IPS-NIHi7 (cell line): ENCODE measurements around the gene UST.
"Not testable (repeated sequence)": the region's sequence is repeated elsewhere in the genome, so short reads cannot be mapped to it uniquely, and the experiment has no call there.

Source experiments
- DNase-seq: peaks from one replicate; pipeline ENCODE4 v3.0.0; 2012; ENCODE audit warnings: mixed read lengths; ENCODE audit errors: extremely low spot score

The UST gene

DNA sequence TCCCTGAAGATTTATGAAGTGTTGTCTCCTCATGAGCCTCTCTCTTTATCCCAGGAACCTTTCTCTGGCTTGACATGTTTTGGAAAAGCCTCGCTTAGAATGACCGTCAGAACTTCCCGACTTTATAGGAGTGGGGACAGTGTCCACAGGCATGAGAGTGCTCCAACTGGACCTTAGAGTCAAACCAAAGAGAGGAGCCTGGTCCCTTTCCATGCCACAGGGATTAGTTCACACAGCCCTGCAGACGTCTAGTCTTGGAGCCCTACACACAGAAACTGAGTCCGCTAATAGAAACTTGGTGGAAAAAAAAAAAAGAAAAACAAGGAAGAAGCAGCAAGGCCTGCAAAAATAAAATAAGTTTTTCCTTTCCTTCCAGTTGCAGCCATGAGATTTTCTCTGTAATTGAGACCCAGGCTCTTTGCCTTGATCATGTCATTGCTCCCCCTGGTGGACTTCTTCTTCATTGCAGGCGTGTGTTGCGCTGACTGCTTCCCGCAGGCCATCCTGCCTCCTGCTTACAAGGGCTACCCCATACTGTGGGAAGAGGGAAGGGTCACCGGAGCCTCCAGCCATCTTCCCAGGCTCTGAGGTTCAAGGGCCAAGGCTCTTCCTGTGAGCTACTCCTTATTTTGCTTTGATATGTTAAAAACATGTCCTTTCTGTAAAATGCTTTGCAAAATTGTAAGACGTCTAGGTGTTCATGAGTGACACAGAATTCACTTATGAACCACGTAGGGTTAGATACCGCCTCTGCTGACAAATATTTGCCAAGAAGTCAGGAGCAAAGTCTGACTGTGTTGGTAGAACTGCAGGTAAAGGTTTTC, 201.0 kb downstream of the UST start:
- DNase-seq, result peak; percentile 86

- no peak for DNase-seq
Measured at GRCh38 chr6:148951662-148952061, 204.8 kb downstream of the UST start.

- DNase-seq, result no peak
Measured at GRCh38 chr6:148952147-148953035, 205.6 kb downstream of the UST start.

DNA sequence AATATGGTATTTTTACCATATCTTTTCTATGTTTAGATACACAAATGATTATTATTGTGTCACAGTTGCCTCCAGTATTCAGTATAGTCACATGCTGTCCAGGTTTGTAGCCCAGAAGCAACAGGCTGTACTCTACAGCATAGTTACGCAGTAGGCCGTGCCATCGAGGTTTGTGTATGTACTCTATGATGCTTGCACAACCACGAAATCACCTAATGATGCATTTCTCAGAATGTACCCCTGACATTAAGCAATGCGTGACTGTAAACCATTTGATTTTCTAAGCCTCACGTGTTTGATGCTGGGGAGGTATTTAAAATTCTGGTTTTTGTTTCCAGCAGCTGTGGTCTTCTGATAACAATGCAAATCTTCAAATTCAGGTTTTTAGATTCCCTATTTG, 207.6 kb downstream of the UST start:
- no peak for DNase-seq

- no peak for DNase-seq
Measured at GRCh38 chr6:148954934-148955333, 208.1 kb downstream of the UST start.

DNA sequence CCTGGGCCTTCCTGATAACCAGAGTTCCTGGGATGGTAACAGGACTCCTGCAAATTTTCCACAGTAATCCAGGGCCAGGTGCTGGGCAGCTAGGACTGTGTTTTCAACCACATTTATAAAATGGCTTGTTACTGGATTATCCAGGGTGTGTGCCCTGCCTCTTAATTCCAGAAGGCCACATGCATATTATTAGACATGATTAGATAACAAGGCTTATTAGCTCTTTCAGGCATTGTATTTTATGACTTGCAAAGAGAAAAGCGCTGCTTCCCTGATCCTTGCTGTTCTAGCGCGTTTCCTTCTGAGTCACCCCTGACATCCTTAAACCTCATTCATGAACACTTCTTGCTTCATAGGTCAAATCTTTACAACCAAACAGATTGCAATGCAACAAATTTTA, 208.6 kb downstream of the UST start:
- no peak for DNase-seq

DNA sequence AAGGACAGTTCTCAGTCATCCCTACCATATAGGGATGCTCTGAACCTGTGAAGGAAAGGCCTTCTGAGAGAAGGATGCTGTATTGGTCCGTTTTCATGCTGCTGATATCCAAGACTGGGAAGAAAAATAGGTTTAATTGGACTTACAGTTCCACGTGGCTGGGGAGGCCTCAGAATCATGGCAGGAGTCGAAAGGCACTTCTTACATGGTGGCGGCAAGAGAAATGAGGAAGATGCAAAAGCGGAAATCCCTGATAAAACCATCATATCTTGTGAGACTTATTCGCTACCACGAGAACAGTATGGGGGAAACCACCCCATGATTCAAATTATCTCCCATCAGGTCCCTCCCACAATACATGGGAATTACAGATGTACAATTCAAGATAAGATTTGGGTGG, 209.3 kb downstream of the UST start:
- not testable (repeated sequence) for DNase-seq

- no peak for DNase-seq
Measured at GRCh38 chr6:148957752-148958151, 210.9 kb downstream of the UST start.

DNA sequence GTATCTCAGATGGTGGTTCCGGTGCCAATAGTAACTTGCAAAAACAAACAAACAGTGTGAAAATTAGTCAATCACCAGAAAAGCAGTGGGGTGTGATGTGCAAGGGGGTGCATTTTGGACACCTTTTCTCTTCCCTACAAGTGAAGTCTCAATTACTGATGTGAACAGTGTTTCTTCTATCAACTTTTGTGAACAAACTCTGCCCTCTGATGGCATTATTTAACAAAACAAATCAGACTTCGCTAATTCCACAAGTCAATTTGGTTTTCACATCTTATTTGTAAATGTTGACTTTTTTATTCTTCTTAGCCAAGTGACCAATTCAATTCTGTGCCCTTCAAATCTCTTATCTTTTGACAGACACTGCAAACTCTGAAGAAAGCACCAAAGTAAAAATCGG, 212.2 kb downstream of the UST start:
- DNase-seq, result no peak

DNA sequence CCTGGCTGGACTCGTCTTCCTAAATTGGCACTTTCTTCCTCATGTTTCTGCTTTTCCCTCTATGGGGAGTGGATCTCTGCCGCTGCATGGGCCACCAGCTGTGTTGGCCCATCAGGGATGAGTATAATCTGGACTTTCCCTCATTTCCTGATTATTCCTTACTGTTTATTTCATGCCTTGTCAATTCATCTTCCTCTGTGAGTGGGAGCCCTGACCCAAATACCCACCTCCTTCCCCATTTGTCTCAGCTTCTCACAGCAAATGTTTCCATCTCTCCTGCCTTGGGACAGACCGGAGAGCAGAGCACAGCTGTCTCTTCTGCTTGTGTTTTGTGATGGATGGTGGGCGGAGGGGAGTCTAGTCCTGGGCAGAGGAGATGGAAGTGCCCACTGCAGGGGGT, 212.7 kb downstream of the UST start:
- no peak for DNase-seq

GRCh38 chr6:148962854-148963515, 216.2 kb downstream of the UST start:
- DNase-seq, result no peak

DNA sequence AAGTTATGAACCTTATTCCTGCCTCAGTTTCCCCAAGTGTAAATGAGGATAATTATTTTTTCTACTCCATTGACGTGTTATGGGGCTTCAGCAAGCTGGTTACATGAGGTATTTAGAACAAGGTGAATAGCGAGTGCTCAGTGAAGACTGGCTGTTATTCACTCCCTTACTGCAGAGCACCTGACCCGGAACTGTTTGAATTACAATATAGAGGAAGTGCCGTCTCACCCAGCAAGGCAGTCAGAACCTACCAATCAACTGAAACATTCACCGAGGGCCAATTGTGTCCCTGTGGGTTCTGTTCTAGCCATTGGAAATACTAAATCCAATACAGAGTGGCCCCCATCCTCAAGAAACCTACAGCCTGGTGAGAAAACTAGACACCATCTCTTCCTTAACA, 216.9 kb downstream of the UST start:
- DNase-seq, result no peak

- DNase-seq, result no peak
Measured at GRCh38 chr6:148964467-148964866, 217.6 kb downstream of the UST start.

GRCh38 chr6:148965287-148965686, 218.5 kb downstream of the UST start:
- no peak for DNase-seq

DNA sequence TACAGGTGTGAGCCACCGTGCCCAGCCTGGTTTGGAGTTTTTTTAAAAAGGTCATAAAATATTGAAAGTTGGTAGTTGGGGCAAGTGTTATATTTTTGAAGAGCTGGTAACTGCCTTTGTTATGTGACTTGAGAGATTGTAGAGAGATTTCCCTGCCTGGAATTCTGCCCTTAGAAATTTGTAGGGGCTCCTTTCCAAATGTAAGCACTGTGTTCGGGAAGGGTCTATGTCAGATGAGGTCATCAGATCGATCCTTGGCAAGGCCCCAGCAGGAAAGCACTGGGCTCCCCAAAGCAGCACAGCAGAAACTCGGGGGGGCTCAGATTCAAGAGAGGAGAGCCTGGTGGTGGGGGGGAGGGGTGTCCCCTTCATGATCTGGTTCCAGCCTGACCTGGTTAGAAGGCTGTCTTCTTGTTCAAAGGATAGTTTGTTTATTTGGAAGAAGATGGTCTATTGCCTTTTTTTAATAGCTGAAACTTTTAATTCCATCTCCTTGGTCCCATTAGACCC, 220.2 kb downstream of the UST start:
- DNase-seq, result no peak

DNA sequence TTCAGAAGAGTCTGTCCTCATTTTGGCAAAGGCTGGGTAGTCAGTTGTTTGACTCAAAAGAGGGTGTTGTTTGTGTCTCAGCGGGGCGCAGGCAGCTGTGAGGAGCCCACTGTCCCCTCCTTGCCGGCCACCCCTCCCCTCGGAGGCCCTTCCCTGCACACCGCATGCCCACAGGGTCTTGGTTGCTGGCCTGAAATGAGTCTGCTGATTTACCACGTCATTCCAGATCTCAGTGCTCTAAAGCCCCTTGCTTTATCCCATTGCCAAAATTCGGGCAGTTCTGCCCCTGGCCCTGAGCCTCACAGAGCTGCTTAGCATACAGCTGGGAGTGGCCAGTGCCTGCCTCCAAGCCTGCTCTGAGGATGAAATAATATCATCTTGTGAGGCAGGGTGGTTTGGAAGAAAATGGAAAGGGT, 220.7 kb downstream of the UST start:
- DNase-seq, result no peak

- no peak for DNase-seq
Measured at GRCh38 chr6:148968771-148969602, 222.2 kb downstream of the UST start.

DNA sequence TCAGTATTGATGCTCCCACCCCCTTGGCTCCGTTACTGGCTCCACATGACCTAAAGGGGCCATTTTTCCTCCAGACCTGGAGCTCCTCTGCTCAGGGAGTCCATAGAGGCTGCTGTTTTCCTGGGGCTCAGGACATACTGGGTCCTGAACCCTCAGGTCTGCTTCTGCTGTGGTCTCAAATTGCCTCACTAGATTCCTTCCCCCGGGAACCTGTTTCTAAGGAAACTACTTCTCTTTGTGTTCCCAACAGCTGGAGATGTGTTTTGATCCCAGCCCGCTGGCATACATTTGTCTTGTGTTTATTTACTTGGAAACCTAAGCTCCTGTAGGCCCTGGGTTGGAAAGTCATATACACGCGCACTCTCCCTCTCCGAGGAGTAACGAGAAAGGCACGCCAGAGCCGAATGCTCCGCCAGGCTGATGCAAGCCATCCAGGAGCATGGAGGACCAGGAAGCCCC, 222.8 kb downstream of the UST start:
- DNase-seq, result no peak

DNA sequence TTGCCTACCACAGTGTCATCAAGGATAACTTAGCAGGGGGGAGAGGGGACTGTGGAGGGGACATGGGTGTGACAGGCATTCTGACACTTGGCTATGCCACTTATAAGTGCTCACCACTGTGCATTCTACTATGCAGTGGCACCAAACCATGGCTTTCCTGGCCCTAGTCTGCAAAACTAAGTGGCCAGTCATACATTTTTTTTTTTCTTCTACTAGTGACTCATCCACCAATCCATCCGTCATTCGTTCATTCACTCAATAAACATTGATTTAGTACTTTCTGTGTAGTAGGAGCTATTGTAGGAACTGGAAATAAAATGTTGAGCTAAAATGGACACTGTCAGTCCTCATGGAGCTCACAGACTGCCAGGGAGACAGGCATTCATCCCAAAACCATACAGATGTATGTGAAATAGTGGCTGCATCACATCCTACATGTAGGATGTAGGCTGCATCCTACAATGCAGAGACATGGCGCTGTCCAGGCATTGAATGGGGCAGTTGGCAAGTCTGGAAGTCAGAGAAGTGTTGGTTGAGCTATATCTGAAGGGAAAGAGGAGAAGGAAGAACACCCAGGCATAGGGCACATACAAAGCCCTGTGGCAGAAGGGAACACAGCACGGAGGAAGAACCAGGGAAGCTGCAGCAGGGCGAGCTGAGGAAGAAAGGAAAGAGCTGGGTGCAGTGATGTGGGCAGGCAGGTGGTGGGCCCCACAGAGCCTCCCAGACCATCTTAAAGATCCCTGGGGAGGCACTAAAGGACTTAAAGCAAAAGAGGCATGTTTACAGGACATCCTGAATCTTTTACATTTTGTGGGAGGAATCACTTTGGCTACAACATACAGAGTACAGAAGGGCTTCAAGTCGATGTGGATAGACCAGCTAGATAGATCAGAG, 224.4 kb downstream of the UST start:
- no peak for DNase-seq

GRCh38 chr6:148972481-148972880, 225.7 kb downstream of the UST start:
- peak; percentile 92 for DNase-seq
